Stimulated activated CD4-positive, alpha-beta T cell treated with anti-CD3 and anti-CD28 coated beads, Interleukin-15, amount 100 ng/mL, for 48 hours (primary cell): ENCODE results near the gene CD300LB.

Experiments
- DNase-seq, 2 donors: peaks; one replicate each; pipeline ENCODE4 v3.0.0-alpha.2; 2020; ENCODE audit warnings: low read depth in 2 of 2

Gene CD300LB

DNA sequence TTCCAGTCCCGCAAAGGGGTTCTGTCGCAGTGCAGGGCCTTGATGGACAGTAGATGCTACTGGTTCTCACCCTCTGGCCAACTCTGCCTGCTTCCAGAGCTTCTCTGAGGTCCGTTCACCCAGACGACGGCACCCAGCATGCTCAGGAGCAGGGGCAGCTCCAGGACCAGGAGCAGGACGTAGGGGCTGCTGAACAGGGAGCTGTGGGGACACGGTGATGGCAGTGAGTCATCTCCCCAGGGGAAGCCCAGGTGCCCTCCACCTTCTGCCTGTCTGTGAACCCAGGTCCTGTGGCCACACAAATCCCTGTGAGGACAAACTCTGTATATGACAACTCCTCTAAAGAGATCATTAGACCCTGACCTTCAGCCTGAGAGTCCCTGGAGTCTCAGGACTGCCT is 18.1 kb upstream of the CD300LB start:
- no peak for DNase-seq

- no peak for DNase-seq
Measured at GRCh38 chr17:74547736-74548135, 16.5 kb upstream of the CD300LB start.

DNA sequence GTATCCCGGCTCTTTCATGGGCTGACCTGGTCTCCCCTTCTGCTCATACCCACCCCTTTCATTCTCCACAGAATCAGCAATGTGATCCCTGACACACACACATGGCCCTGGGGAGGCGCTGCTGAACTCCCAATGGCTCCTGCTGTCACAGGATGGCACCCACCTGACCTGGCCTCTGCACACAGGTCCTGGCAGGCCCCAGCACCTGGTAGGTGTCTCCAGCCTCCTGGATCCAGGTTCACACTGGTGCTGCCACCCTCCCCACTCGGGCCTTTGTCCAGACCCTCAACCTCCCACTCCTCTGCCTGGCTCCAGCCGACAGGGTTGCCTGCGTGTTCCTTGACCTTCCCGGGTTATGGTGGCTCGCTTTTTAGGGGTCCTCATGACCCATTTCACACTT is 16.0 kb upstream of the CD300LB start:
- DNase-seq: no peak

GRCh38 chr17:74546586-74546985 is 15.3 kb upstream of the CD300LB start:
- DNase-seq: no peak

- no peak for DNase-seq
Measured at GRCh38 chr17:74545843-74546230, 14.6 kb upstream of the CD300LB start, which contains the start of gene CD300C. CD300C (minus strand) TSS chr17:74546115; CDS start chr17:74545782, 333 bp downstream.

GRCh38 chr17:74544991-74545842 is 13.9 kb upstream of the CD300LB start:
- DNase-seq: no peak

- no peak for DNase-seq
Measured at GRCh38 chr17:74543891-74544760, 12.9 kb upstream of the CD300LB start.

DNA sequence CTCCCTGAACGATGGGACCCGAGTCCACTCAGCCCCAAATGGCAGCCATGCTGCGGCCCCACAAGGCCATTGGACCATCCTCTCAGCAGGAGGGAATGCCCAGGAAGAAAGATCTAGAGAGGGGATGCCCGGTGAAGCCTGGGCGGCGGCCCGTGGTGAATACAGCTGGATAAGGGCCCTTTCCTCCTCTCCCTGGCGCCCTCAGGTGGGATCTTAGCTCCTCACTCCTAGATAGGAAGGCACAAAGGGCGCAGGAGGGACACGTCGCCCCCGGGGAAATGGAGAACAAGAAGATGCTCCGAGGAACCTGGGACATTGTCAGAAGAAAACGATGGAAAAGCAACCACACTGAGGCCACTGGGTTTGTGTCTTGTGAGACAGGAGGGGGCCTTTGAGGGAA is 12.1 kb upstream of the CD300LB start:
- DNase-seq: no peak

GRCh38 chr17:74542727-74543383 is 11.6 kb upstream of the CD300LB start:
- no peak for DNase-seq

DNA sequence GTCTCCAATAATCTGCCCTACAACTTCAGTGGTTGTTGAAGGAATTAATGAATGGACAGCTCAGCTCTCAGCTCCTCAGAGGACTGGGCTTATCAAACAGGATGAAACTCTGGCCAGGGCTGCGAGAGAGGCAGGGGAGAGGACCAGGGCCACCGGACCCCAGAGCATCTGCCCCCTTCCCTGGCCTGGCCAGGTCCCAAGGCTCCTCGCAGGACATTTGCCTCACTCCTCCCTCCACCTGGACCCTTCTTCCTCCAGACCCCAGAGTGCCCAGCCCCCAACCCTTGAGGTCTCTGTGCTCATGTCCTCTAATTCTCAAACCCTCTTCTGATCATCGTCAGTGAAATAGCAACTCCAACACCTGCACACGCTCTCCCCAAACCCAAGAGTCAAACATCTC is 10.9 kb upstream of the CD300LB start:
- no peak for DNase-seq

DNA sequence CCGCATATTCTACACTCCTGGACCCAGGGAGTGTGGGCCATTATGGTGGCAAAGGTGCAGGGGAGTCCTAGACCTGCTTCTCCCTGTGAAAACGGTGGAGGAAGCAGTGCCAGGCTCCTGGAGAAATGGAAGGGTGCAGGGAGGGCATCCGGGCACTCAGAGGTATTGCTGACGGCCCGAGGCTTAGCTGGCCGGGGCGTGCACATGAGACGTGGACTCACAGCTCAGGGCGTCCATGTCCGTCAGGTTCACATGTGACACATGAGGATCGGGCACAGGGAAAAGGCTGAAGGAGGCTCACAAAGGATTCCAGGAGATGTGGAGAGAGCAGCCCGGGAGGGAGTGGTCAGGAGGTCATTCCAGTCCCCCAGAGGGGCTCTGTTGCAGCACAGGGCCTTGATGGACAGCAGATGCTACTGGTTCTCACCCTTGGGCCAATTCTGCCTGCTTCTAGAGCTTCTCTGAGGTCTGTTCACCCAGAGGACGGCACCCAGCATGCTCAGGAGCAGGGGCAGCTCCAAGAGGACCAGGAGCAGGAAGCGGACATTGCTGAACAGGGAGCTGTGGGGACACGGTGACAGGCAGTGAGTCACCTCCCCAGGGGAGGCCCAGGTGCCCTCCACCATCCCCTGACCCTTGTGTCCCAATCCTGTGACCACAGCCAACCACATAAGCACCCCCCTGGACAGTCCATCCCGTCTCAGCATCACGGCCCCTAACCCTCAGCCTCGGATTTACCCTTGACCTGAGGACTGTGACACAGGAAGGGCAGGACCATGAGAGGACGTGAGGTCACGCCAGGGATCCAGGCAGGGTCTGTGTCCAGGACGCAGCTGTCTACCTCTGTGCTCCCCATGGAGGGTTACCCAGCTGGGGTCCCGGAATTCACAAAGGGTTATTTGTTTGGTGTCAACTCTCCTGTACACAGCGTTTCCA is 10.2 kb upstream of the CD300LB start:
- DNase-seq: no peak

GRCh38 chr17:74539281-74539820 is 8.1 kb upstream of the CD300LB start:
- no peak for DNase-seq

- no peak for DNase-seq
Measured at GRCh38 chr17:74536890-74537289, 5.6 kb upstream of the CD300LB start.

DNA sequence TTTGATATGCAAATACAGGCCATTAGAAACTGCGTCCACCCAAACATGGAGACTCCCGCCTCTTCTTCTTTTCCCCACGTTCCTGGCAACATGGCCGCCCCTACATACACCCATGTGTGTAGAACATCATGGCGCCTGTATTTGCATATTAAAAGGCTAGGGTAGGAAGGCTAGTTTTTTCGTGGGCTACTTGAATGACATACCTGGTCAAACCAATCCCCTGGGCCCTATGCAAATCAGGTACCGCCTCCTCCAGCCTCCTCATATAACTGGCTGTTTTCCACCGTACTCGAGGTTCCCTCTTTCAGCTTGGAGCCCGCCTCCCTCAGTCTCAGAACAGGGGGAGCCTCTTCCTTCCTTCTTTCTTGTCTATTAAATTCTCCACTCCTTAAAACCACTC is 840 bp upstream of the CD300LB start:
- no peak for DNase-seq

DNA sequence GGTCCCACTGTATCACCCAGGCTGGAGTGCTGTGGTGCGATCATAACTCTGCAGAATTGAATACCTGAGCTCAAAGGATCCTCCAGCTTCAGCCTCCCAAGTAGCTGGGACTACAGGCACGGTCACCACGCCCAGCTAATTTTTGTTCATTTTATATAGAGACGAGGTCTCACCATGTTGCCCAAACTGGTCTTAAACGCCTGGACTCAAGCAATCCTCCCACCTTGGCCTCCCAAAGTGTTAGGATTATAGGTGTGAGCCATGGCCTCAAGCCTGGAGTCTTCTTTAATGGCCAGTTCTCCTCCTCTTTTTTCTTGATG is 484 bp downstream of the CD300LB start:
- no peak for DNase-seq

DNA sequence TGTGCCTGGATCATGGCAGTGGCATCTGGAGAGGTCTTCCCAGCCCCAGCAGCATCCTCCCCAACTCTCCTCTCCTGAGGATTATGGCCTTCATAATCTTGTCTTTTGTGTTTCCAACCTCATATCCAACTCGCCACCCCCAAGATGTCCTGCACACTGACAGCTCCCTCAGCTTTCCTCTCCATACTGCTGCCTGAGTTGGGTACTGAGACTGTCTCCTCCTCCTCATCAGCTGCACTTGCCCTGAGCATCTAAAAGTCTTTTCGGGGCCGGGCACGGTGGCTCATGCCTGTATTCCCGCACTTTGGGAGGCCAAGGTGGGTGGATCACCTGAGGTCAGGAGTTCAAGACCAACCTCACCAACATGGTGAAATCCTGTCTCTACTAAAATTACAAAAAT is 2.0 kb downstream of the CD300LB start:
- no peak for DNase-seq

- DNase-seq: no peak
Measured at GRCh38 chr17:74528491-74529199, 2.6 kb downstream of the CD300LB start.

GRCh38 chr17:74527756-74528155 is 3.5 kb downstream of the CD300LB start:
- no peak for DNase-seq

DNA sequence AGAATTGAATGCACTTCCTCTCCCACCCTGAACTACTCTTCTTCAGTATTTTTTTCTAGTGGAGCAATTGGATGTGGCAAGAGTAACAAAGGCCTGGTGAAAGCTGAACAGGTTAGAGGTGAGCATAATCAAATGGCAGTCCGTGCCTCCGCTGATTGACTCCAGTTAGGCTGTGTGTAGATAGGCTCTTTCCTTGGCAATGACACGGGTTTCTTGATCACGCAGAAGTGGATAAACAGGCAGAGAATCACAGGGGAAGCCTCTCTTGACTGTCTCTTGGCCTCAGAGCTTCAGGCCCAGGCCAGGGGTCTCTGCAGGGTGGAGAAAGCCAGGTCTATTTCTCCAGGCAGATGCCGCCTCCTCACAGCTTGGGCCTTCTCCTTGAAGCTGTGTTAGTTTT is 4.2 kb downstream of the CD300LB start:
- DNase-seq: no peak

GRCh38 chr17:74526681-74527080 is 4.6 kb downstream of the CD300LB start:
- no peak for DNase-seq
